ENCODE data around the gene NTNG2. TPM values are rescaled to one million over a fixed set of nuclear protein-coding genes. Genes with fewer than 3 reads are reported as not detected.
A peak's percentile ranks its signal among the peaks of the same experiment; 100 is the strongest.
"Not testable (repeated sequence)": the region's sequence is repeated elsewhere in the genome, so short reads cannot be mapped to it uniquely, and the experiment has no call there.

NTNG2 gene
- total RNA-seq, 8 experiments from 2014 or later: 0.59 to 5.3 (median 2.1) TPM

DNA sequence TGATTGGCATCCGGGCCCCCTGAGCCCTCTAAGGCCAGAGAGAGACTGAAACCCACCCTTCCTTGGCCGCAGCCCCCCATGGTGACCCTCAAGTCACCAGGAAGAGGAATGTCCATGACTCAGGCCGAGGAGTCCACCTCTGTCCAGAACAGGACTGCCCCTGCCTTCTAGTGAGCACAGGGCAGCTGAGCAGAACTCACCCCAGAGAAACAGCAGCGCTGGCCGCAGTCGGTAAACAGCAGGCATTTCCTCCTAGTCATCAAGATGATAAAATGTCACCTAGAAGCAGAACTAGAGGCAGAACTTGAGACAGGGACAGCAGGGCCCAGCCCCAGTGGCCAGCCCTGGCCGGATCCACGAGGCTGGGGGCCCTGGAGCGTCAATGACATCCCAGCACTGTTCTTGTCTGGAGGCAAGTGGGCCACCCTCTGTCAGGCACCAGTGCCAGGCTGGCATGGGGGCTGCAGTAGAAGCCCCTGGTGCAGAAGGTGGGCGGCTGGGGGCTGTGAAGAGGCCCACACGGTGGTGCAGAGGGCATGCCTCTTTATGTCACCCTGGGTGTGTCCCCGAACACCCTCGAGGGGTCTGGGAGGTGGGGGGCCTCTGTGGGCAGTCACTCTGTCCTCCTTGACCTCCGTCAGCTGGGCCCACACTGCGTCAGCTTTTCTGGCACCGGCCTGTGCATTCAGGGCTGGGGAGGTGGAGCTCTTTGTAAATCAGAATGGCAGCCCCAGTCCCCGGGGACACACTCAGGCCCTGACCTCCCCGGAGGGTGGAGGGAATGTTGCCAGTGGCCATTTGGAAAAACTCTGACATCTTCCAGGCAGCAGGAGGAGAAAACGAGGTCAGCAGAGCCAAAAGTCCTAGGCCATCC lies 83.0 kb downstream of the NTNG2 start:
- in situ Hi-C loops (cut with MboI; ENCODE audit: low pct_unique_long_range_greater_than_20kb in 2 of 9, low sequenced_read_pairs in 9 of 9, unreplicated experiment in 9 of 9): loop anchor here in 2 of 9 experiments (25.0 kb wide), 1 partner anchor 483 kb away; no protein-coding TSS in a partner anchor
- WGBS, 10 experiments: 14 to 55% (median 39%) methylated on average over 1 to 9 of the region's 19 CpGs; no CpG with 5 or more reads in 2 of the 10 experiments
- peak in 5 of 8 experiments; percentile 3 to 41 (median 20) for ATAC-seq (replicated peaks in 6 of 8)
- peak overlapping the region; percentile 51 to 78 for H3K27ac ChIP-seq
- peaks cover 37 to 45% of the 10 kb centered on the region in 2 donors for H3K4me1 ChIP-seq (replicated peaks in 1 of 2)
- H3K4me3 ChIP-seq: no peak overlapping the region

DNA sequence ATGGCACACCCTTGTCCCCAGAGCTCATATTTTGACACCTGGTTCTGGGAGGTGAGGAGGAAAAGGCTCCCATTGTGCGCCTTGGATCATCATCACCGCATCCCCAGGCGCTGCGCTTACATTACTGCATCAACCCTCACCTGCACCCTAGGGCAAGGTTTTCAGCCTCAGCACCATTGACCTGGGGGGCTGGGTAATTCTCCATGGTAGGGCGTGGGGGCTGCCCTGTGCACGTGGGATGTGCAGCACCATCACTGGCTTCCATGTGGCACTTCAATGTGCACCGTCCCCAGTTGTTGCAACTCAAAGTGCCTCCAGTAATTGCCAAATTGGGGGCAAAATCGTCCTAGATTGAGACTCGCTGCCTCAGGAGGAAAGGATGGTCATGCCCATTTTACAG lies 83.6 kb downstream of the NTNG2 start:
- no peak for ATAC-seq (replicated peaks in 6 of 8)
- WGBS, 10 experiments: 70 to 89% (median 79%) methylated on average over 2 to 7 of the region's 9 CpGs; no CpG with 5 or more reads in 4 of the 10 experiments

DNA sequence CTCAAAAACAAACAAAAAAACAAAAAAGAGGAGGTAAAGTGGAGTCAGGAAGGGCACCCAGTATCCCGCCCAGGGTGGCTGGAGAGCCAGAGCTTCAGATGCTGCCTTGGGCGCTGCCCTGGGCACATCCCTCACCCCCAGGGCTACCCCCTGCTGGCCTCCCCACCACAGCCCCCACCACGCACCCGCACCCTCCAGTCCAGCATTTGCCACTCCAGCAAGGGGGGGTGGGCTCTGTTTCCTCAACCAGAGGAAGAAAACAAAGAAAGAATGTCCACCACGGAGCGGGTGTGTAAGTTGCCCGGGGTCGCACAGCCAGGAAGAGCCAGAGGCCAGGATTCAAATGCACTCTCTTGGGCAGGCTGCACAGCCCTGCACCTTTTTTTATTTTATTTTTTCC lies 86.1 kb downstream of the NTNG2 start:
- no peak for ATAC-seq (replicated peaks in 6 of 8)
- in situ Hi-C loops (cut with MboI; ENCODE audit: low pct_unique_long_range_greater_than_20kb in 2 of 9, low sequenced_read_pairs in 9 of 9, unreplicated experiment in 9 of 9): loop anchor here in 2 of 9 experiments (25.0 kb wide), 1 partner anchor 486 kb away; no protein-coding TSS in a partner anchor
- Histone ChIP-seq H3K27ac (no peak overlapping the region), H3K4me1 (replicated peaks in 1 of 2) (peaks cover 21 to 30% of the 10 kb centered on the region in 2 donors), H3K4me3 (no peak overlapping the region)
- WGBS, 10 experiments: 54 to 100% (median 80%) methylated on average over 1 to 4 of the region's 8 CpGs; no CpG with 5 or more reads in 5 of the 10 experiments

More for the DNA sequence above, 83.6 kb downstream of the NTNG2 start:
- in situ Hi-C loops (cut with MboI; ENCODE audit: low pct_unique_long_range_greater_than_20kb in 2 of 9, low sequenced_read_pairs in 9 of 9, unreplicated experiment in 9 of 9): loop anchor here in 2 of 9 experiments (25.0 kb wide), 1 partner anchor 483 kb away; no protein-coding TSS in a partner anchor
- peaks cover 30 to 41% of the 10 kb centered on the region in 2 donors for H3K4me1 ChIP-seq (replicated peaks in 1 of 2)
- no peak overlapping the region for H3K4me3 ChIP-seq
- peak overlapping the region in 1 of 2 donors; percentile 51 for H3K27ac ChIP-seq

DNA sequence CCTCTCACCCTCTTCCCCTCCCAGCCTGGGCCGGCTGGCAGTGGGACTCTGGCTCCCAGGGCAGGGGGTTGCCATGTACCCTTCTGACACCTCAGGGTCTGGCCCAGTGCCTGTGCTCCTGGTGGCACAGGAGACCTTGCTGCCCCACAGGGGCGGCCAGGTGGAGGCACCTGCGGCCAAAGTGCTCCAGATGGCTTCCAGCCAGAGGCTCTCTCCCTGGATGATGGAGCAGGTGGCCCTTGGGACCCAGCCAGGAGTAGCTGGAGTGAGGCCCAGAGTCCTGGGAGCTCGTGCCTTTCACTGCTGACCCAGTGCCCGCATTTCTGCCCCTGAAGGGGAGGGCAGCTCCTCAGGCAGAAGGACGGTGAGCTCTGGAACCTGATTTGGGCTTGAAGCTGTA lies 87.3 kb downstream of the NTNG2 start:
- H3K4me3 ChIP-seq: no peak overlapping the region
- WGBS, 10 experiments: 80 to 100% methylated on average over 1 of the region's 6 CpGs; no CpG with 5 or more reads in 8 of the 10 experiments
- no peak for ATAC-seq (replicated peaks in 6 of 8)
- in situ Hi-C loops (cut with MboI; ENCODE audit: low pct_unique_long_range_greater_than_20kb in 2 of 9, low sequenced_read_pairs in 9 of 9, unreplicated experiment in 9 of 9): loop anchor here in 2 of 9 experiments (25.0 kb wide), 1 partner anchor 487 kb away; no protein-coding TSS in a partner anchor
- H3K4me1 ChIP-seq (replicated peaks in 1 of 2): peaks cover 19 to 27% of the 10 kb centered on the region in 2 donors
- no peak overlapping the region for H3K27ac ChIP-seq

DNA sequence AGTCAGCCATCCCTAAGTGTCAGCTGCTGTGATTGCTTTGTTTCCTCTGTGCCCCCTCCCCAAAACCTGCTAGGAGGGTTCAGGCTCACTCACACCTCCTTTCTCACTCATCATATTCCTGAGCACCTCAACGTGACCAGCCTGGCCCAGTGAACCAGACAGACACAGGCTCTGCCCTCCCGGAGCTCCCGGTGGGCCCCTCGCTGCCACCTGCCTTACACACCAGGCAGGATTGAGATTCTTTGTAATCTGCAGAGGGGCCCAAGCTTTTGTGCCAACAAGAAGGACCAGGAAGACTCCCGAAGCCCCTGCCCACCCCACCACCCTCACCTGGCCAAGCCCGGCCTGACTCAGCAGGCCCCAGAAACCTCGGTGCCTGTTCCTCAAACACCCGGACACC lies 87.8 kb downstream of the NTNG2 start:
- Histone ChIP-seq H3K4me1 (replicated peaks in 1 of 2) (peaks cover 13 to 21% of the 10 kb centered on the region in 2 donors), H3K27ac (no peak overlapping the region), H3K4me3 (no peak overlapping the region)
- in situ Hi-C loops (cut with MboI; ENCODE audit: low pct_unique_long_range_greater_than_20kb in 2 of 9, low sequenced_read_pairs in 9 of 9, unreplicated experiment in 9 of 9): loop anchor here in 8 of 9 experiments (10.0 to 25.0 kb wide), 2 partner anchors 485 to 487 kb away; no protein-coding TSS in a partner anchor
- WGBS, 10 experiments: no CpG with 5 or more reads among the region's 8 CpGs
- no peak for ATAC-seq (replicated peaks in 6 of 8)

DNA sequence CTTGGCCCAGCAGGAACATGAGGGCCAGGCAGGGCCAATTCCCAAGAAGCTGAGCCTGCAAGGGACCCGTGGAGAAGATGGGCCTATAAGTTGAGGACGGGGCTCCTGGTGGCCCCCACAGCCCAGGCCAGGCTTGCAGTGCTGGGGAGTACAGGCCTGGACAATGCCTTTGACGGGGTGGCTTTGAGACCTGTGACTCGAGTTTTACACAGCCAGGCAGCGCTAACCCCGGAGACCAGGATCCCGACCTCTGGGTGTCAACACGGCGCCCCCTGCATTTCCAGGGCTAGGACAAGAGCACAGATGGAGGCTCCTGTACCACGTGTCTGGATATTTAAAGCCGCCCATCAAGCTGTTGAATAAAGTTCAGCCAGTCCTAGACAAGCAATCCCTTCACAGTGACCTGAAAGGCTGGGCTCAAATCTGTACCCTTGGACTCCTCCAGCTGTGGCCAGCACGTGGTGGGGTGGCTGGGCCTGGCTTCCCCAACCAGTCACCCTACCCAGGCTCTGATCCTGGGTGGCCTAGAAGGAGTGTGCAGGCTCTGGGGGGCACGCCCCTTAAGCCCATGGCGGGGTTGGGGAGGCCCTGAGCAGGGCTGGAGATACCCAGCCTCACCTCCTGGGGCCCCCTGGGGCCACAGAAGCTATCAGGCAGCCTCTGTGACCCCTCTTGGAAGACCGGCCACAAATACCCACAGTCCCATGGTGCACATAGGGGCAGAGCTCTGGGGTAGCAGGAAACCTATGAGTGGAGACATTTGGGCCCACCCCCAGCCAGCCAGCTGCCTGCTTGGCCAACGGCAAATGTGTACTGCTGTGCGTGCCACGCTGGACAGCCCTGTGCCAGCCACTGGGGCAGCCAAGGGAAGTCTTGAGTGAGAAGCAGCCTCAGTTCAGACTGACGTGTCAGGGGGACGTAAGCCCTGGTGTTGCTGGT lies 88.7 kb downstream of the NTNG2 start:
- H3K27ac ChIP-seq: no peak overlapping the region
- 68 to 100% (median 83%) methylated on average over 1 to 8 of the region's 20 CpGs; no CpG with 5 or more reads in 5 of the 10 experiments for WGBS, 10 experiments
- in situ Hi-C loops (cut with MboI; ENCODE audit: low pct_unique_long_range_greater_than_20kb in 2 of 9, low sequenced_read_pairs in 9 of 9, unreplicated experiment in 9 of 9): loop anchor here in 6 of 9 experiments (10.0 to 25.0 kb wide), 2 partner anchors 486 to 488 kb away; no protein-coding TSS in a partner anchor
- no peak for ATAC-seq (replicated peaks in 6 of 8)
- no peak overlapping the region for H3K4me3 ChIP-seq
- peaks cover 4 to 12% of the 10 kb centered on the region in 2 donors for H3K4me1 ChIP-seq (replicated peaks in 1 of 2)

DNA sequence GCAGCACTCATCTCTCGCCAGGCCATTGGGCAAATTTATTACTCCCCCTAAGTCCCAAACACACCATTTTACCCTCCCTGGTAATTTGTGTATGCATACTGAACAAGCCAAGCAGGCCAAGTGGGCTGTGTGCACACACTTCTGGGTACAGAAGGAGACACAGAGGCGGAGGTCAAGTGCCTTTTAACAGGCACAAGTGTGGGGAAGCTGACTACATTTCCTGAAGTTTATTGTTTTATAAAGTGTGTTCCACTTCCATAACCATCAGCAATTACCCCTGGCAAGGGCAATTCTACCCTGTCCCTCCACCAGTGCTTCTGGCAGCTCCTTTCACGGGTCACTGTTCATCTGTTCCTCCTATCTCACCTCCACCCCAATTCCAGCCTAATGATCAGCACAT lies 99.0 kb downstream of the NTNG2 start:
- ATAC-seq (replicated peaks in 6 of 8): no peak
- WGBS, 10 experiments: 80 to 100% (median 93%) methylated on average over 1 to 2 of the region's 3 CpGs; no CpG with 5 or more reads in 4 of the 10 experiments
- in situ Hi-C loops (cut with MboI; ENCODE audit: low pct_unique_long_range_greater_than_20kb in 2 of 9, low sequenced_read_pairs in 9 of 9, unreplicated experiment in 9 of 9): loop anchor here in 2 of 9 experiments (25.0 kb wide), 1 partner anchor 499 kb away; no protein-coding TSS in a partner anchor

DNA sequence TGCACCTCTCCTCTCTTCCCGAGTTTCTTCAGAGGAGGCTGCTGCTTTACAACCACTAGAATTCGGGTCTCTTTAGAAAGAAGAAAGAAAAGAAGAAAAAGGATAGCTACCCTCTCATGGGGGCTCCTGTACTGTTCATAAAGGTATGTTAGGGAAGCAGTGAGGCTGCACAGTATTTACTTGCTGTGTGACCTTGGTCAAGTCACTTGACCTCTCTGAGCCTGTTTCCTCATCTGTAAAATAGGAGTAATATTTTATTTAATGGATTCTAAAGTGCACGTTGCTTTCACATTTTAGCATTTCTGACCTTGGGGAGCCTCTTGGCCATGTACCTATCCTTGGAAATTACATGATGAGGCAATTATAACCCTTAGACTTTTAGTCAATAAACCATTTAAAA lies 104.2 kb downstream of the NTNG2 start:
- ATAC-seq (replicated peaks in 6 of 8): no peak
- Histone ChIP-seq H3K27ac (no peak overlapping the region), H3K4me3 (no peak overlapping the region), H3K4me1 (replicated peaks in 1 of 2) (no peaks in the 10 kb centered on the region)
- in situ Hi-C loops (cut with MboI; ENCODE audit: low pct_unique_long_range_greater_than_20kb in 2 of 9, low sequenced_read_pairs in 9 of 9, unreplicated experiment in 9 of 9): loop anchor here in 3 of 9 experiments (5.0 to 25.0 kb wide), 2 partner anchors 504 to 509 kb away; no protein-coding TSS in a partner anchor
- whole genome bisulfite sequencing, 10 experiments: 20 to 100% (median 100%) methylated on average over 1 to 3 of the region's 3 CpGs; no CpG with 5 or more reads in 1 of the 10 experiments

More for the DNA sequence above, 99.0 kb downstream of the NTNG2 start:
- Histone ChIP-seq H3K4me1 (replicated peaks in 1 of 2) (no peaks in the 10 kb centered on the region), H3K27ac (no peak overlapping the region), H3K4me3 (no peak overlapping the region)

DNA sequence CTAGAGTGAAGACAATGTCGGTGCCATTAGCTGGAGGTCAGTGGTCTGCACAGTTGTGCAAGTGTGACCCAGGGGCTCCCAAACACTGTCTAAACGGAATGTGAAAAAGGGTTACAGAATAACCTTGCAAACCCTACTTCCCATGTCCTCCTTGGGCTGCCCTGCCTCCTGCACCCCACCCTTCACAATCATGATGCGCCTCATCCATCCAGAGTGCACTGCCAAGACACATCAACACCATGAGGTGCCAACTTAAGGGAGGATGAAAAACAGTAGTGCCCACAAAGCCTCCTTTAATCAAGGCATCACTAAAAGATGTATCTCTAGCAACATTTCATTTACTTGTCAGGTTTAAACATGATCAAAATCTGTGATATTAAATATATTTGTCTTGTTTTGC lies 105.8 kb downstream of the NTNG2 start:
- in situ Hi-C loops (cut with MboI; ENCODE audit: low pct_unique_long_range_greater_than_20kb in 2 of 9, low sequenced_read_pairs in 9 of 9, unreplicated experiment in 9 of 9): loop anchor here in 3 of 9 experiments (5.0 to 25.0 kb wide), 2 partner anchors 505 to 510 kb away; no protein-coding TSS in a partner anchor
- H3K4me1 ChIP-seq (replicated peaks in 1 of 2): no peaks in the 10 kb centered on the region
- ATAC-seq (replicated peaks in 6 of 8): no peak
- no peak overlapping the region for H3K27ac ChIP-seq
- WGBS, 10 experiments: 33 to 100% (median 79%) methylated on average over 1 to 3 of the region's 3 CpGs; no CpG with 5 or more reads in 1 of the 10 experiments
- H3K4me3 ChIP-seq: no peak overlapping the region

DNA sequence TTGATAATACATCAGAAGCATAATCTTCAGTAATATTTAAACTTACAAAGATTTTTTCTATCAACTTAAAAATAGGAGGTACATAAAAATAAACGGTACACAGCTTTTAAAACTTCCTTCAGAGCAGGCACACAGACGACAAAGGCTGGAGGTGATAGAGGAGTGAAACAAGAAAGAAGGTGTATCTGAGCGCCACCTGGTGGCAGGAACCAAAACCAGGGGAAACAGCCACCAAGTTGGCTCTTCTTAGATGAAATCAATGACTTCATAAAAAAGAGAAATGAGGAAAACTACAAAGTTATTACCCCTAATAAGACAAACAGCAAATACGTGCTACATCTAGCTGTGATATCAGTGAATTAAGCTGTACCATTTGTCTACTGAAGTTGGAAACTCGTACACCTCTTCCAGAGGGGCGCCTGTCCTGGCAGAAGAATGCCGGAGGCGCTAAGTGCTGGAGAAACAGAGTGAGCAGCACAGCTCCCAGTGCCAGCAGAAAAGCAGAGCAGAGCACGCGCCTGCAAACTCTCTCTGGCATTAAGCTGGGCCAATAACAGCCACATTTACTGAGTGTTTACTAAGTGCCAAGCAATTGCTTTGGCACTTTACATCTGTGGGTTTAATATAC lies 107.0 kb downstream of the NTNG2 start:
- in situ Hi-C loops (cut with MboI; ENCODE audit: low pct_unique_long_range_greater_than_20kb in 2 of 9, low sequenced_read_pairs in 9 of 9, unreplicated experiment in 9 of 9): loop anchor here in 3 of 9 experiments (5.0 to 25.0 kb wide), 2 partner anchors 507 to 512 kb away; no protein-coding TSS in a partner anchor
- peak; percentile 26 to 84 (median 64) for ATAC-seq (replicated peaks in 6 of 8)

DNA sequence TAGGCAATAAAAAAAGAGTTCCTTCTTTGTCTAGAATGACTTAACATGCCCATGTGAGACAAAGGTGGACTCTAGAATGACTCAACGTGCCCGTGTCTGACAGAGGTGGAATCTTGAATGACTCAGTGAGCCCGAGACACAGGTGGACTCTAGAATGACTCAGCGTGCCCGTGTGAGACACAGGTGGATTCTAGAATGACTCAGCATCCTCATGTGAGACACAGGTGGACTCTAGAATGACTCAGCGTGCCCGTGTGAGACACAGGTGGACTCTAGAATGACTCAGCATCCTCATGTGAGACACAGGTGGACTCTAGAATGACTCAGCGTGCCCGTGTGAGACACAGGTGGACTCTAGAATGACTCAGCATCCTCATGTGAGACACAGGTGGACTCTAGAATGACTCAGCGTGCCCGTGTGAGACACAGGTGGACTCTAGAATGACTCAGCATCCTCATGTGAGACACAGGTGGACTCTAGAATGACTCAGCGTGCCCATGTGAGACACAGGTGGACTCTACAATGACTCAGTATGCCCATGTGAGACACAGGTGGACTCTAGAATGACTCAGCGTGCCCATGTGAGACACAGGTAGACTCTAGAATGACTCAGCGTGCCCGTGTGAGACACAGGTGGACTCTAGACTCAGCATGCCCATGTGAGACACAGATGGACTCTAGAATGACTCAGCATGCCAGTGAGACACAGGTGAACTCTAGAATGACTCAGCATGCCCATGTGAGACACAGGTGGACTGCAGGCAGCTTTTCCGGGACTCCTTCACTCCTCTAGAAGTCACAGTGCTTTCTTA lies 108.1 kb downstream of the NTNG2 start:
- H3K4me1 ChIP-seq (replicated peaks in 1 of 2); H3K27ac ChIP-seq; H3K4me3 ChIP-seq; ATAC-seq (replicated peaks in 6 of 8): not testable (repeated sequence)
- WGBS, 10 experiments: 71 to 100% (median 100%) methylated on average over 1 to 2 of the region's 16 CpGs; no CpG with 5 or more reads in 7 of the 10 experiments
- in situ Hi-C loops (cut with MboI; ENCODE audit: low pct_unique_long_range_greater_than_20kb in 2 of 9, low sequenced_read_pairs in 9 of 9, unreplicated experiment in 9 of 9): loop anchor here in 3 of 9 experiments (5.0 to 25.0 kb wide), 2 partner anchors 508 to 513 kb away; no protein-coding TSS in a partner anchor

More for the DNA sequence above, 107.0 kb downstream of the NTNG2 start:
- no peak overlapping the region for H3K27ac ChIP-seq
- H3K4me3 ChIP-seq: no peak overlapping the region
- WGBS, 10 experiments: 9 to 54% (median 24%) methylated on average over 2 to 10 of the region's 10 CpGs
- H3K4me1 ChIP-seq (replicated peaks in 1 of 2): no peaks in the 10 kb centered on the region

Measured in motor neuron (in vitro differentiated cells).